ENCODE measurements around the gene AHNAK. TPM values are rescaled to one million over a fixed set of nuclear protein-coding genes. Genes with fewer than 3 reads are reported as not detected.

AHNAK gene
- total and polyA plus RNA-seq, 2 of the 8 experiments (the other 6 are each of a cell fraction or from before 2014, with no cell fraction given), result 2.0 to 5.8 TPM

- Histone ChIP-seq H3K4ac (replicated peaks; ENCODE audit: insufficient read length, low read depth, low read length) (no peak overlapping the region), H2BK12ac (ENCODE audit: low read depth, low read length) (peak overlapping the region; percentile 43; the same call in 1 of the 2 replicates), H3K23me2 (ENCODE audit: low read depth, low read length) (peaks cover 27% of the 10 kb centered on the region), H4K8ac (ENCODE audit: extremely low read depth, insufficient read depth, low read length) (peak overlapping the region; percentile 39; the same call in 1 of the 2 replicates), H4K20me1 (replicated peaks in 1 of 2; ENCODE audit: control insufficient read depth in 1 of 2, insufficient read depth in 2 of 2, low read length in 2 of 2) (peaks cover 6 to 14% of the 10 kb centered on the region in 2 experiments), H4K5ac (ENCODE audit: insufficient read length, low read depth, low read length) (no peak overlapping the region), H3K27me3 (replicated peaks in 1 of 4; ENCODE audit: control insufficient read depth in 3 of 4, extremely low read depth in 1 of 4, insufficient read depth in 3 of 4, low read length in 3 of 4) (peaks cover 30 to 44% (median 40%) of the 10 kb centered on the region in 4 experiments), H3K4me2 (ENCODE audit: insufficient read depth in 1 of 2, low read depth in 2 of 2, low read length in 2 of 2) (peak overlapping the region; percentile 64 to 97), H2BK20ac (ENCODE audit: low read length) (no peak overlapping the region), H3K27ac (ENCODE audit: low read depth, low read length) (no peak overlapping the region), H3K56ac (replicated peaks; ENCODE audit: insufficient read length, low read depth, low read length) (no peak overlapping the region), H3K4me3 (ENCODE audit: extremely low read depth in 1 of 4, insufficient read depth in 2 of 4, low read depth in 3 of 4, low read length in 4 of 4) (peak overlapping the region in 2 of 4 experiments; percentile 20 to 45; a peak in 3 of 8 replicates), H2BK5ac (ENCODE audit: low read depth, low read length) (no peak overlapping the region), H3K36me3 (ENCODE audit: control insufficient read depth in 2 of 4, insufficient read depth in 4 of 4, low read length in 3 of 4) (no peaks in the 10 kb centered on the region), H3K4me1 (replicated peaks in 1 of 4; ENCODE audit: control insufficient read depth in 3 of 4, insufficient read depth in 4 of 4, low read length in 3 of 4) (peaks cover 0 to 32% (median 19%) of the 10 kb centered on the region in 4 experiments; a peak in 6 of 7 replicates), H3K23ac (ENCODE audit: insufficient read length) (no peak overlapping the region), H3K9me3 (ENCODE audit: insufficient read depth in 2 of 2, low read depth in 1 of 2, low read length in 1 of 2) (no peaks in the 10 kb centered on the region), H3K18ac (ENCODE audit: extremely low read depth, low read length) (peak overlapping the region; percentile 17; the same call in 1 of the 2 replicates), H2AK5ac (ENCODE audit: low read depth, low read length) (no peak overlapping the region), H3K79me2 (ENCODE audit: control insufficient read depth in 1 of 2, insufficient read depth in 2 of 2, low read length in 2 of 2) (no peaks in the 10 kb centered on the region; a peak in 1 of 4 replicates), H3K79me1 (ENCODE audit: low read depth, low read length) (no peaks in the 10 kb centered on the region), H2BK15ac (ENCODE audit: low read length) (no peak overlapping the region), H4K91ac (replicated peaks; ENCODE audit: insufficient read length, low read length) (peak overlapping the region; percentile 19), H2BK120ac (replicated peaks; ENCODE audit: low read depth, low read length) (no peak overlapping the region), H2AFZ (ENCODE audit: low read length) (no peak overlapping the region), H3K14ac (ENCODE audit: insufficient read length) (no peak overlapping the region), H3K9ac (replicated peaks in 1 of 4; ENCODE audit: extremely low read depth in 1 of 4, low read depth in 3 of 4, low read length in 3 of 4) (no peak overlapping the region)
- TF ChIP-seq HDAC2 (IDR thresholded peaks at IDR 0.05; ENCODE audit: borderline replicate concordance in 1 of 2, low read depth in 2 of 2, low read length in 2 of 2) (no peak), TCF12 (IDR thresholded peaks at IDR 0.05; ENCODE audit: low read depth, low read length) (0 out of 2 replicates have a peak, but pooled peaks have one; percentile 18), ASH2L (IDR thresholded peaks at IDR 0.05; ENCODE audit: low read length) (peak; percentile 34)
- POLR2A ChIA-PET (ENCODE audit: partially characterized antibody), result interaction anchor here (0.8 to 7.5 kb wide), 8 partner anchors 11 to 138 kb away, joined by 3 to 59 read pairs (median 4); partner anchors contain the start of genes EEF1G and TUT1
- WGBS, 2 experiments (ENCODE audit: extremely low coverage in 1 of 2, insufficient coverage in 1 of 2, insufficient read length in 1 of 2, insufficient replicate concordance in 2 of 2, low coverage in 1 of 2, low lambda C conversion rate in 2 of 2, missing lambda C conversion rate in 1 of 2), result 42% methylated on average over 6 of the region's 6 CpGs; no CpG with 5 or more reads in 1 of the 2 experiments
- DNase-seq (ENCODE audit: low read depth in 1 of 2, low spot score in 2 of 2) (peak in 1 of 2 experiments; percentile 43), FAIRE-seq (no peak)
- CTCF ChIA-PET (ENCODE audit: partially characterized antibody), result interaction anchor here (0.9 to 5.1 kb wide), 48 partner anchors 11 to 362 kb away, joined by 3 to 179 read pairs (median 6); partner anchors contain the start of genes C11orf98, CSKMT, EEF1G and LRRN4CL
Measured at GRCh38 chr11:62542111-62542745, 4.4 kb downstream of the AHNAK start.
